Panc1 (cell line): ENCODE measurements around the gene PLD3. TPM values are rescaled to one million over a fixed set of nuclear protein-coding genes. Genes with fewer than 3 reads are reported as not detected.

Source experiments
- ATAC-seq: fragments of 200-7000 bp; cut with Tn5 transposase; 2 replicates; pipeline ENCODE4 v1.9.1; 2020; ENCODE audit warnings: mild to moderate bottlenecking, moderate library complexity
- BruUV-seq: library from RNA; stranded (reverse); fragments of 400-500 nt; replicated peaks from 2 replicates; lab custom pipeline; 2021; lab: Mats Ljungman, UMichigan
- CTCF ChIA-PET: fragments of 300-600 bp; sonication (Branson Sonifier 250); formaldehyde crosslinking; loops from one replicate; lab custom pipeline; 2022; ENCODE audit warnings: antibody characterized with exemption; lab: Charles Lee
- POLR2A ChIA-PET: fragments of 300-600 bp; sonication (Branson Sonifier 250); formaldehyde crosslinking; loops from one replicate; lab custom pipeline; 2022; ENCODE audit warnings: antibody characterized with exemption; lab: Charles Lee
- DNase-seq: peaks from one replicate; pipeline ENCODE4 v3.0.0-alpha.2; 2010; ENCODE audit warnings: low read depth, low spot score
- H3K27ac ChIP-seq: 2 replicates; pipeline ENCODE4 v1.5.1; 2011; ENCODE audit warnings: mild to moderate bottlenecking, low read length, inconsistent platforms
- H3K27me3 ChIP-seq: fragments of 200-500 bp; sonication (Bioruptor generic); 2 replicates; pipeline ENCODE4 v1.6.0; 2014; ENCODE audit warnings: low read length, inconsistent platforms; ENCODE audit not compliant: control insufficient read depth, insufficient read depth
- H3K36me3 ChIP-seq: fragments of 200-500 bp; sonication (Bioruptor generic); 2 replicates; pipeline ENCODE4 v1.5.1; 2014; ENCODE audit warnings: inconsistent platforms, mild to moderate bottlenecking, low read length, moderate library complexity; ENCODE audit not compliant: control insufficient read depth, insufficient read depth
- H3K4me1 ChIP-seq: 2 replicates; pipeline ENCODE4 v1.5.1; 2011; ENCODE audit warnings: inconsistent platforms, mild to moderate bottlenecking, low read length, moderate library complexity; ENCODE audit not compliant: control insufficient read depth, insufficient read depth
- H3K4me3 ChIP-seq, 2 experiments: 2 replicates each; pipeline ENCODE4 v1.5.1; 2011 to 2012; ENCODE audit warnings: low read depth in 2 of 2, low read length in 2 of 2, mild to moderate bottlenecking in 2 of 2, inconsistent platforms in 1 of 2, moderate library complexity in 1 of 2
- H3K9me3 ChIP-seq: fragments of 200-500 bp; sonication (Bioruptor generic); 2 replicates; pipeline ENCODE4 v1.5.1; 2014; ENCODE audit warnings: low read depth, mild to moderate bottlenecking, inconsistent platforms, low read length, moderate library complexity; ENCODE audit not compliant: control insufficient read depth, insufficient read depth
- CTCF ChIP-seq: fragments of 450-650 bp; IDR thresholded peaks from 2 replicates; pipeline ENCODE4 v1.5.1; 2017; ENCODE audit warnings: mild to moderate bottlenecking
- POLR2AphosphoS5 ChIP-seq: IDR thresholded peaks from 2 replicates; pipeline ENCODE4 v1.6.1; 2012; ENCODE audit warnings: mild to moderate bottlenecking, low read depth, low read length, moderate library complexity
- SIN3A ChIP-seq: IDR thresholded peaks from 2 replicates; pipeline ENCODE4 v1.6.1; 2012; ENCODE audit warnings: low read depth, mild to moderate bottlenecking, low read length, moderate library complexity, borderline replicate concordance; ENCODE audit not compliant: insufficient read depth
- TCF7L2 ChIP-seq: IDR thresholded peaks from 2 replicates; pipeline ENCODE4 v1.6.1; 2011; ENCODE audit warnings: mild to moderate bottlenecking, low read depth, low read length, inconsistent platforms
- in situ Hi-C: cut with HindIII; loops from 2 replicates; pipeline ENCODE4 v1.10.0; 2016; ENCODE audit warnings: low sequenced_read_pairs, low pct_unique_long_range_greater_than_20kb
- intact Hi-C: fragments of 100-400 bp; cut with micrococcal nuclease; formaldehyde crosslinking; loops from one replicate; pipeline ENCODE4 v1.10.0; 2022; ENCODE audit not compliant: unreplicated experiment
- total RNA-seq: library from RNA; stranded (reverse); gene quantifications from one replicate; pipeline ENCODE4 v1.2.1, GENCODE V29; 2021; ENCODE audit not compliant: unreplicated experiment
- TF ChIP-seq, protein P1 (sequence below), 2 experiments: IDR thresholded peaks; 2 replicates each; pipeline ENCODE4 v1.6.1; 2011 to 2012; ENCODE audit warnings: low read depth in 2 of 2, control low read depth in 1 of 2, low read length in 1 of 2, mild to moderate bottlenecking in 1 of 2, moderate library complexity in 1 of 2; ENCODE audit not compliant: insufficient read depth in 1 of 2

Gene PLD3
- total RNA-seq, 1 experiment from 2014 or later = 81.8 TPM

DNA sequence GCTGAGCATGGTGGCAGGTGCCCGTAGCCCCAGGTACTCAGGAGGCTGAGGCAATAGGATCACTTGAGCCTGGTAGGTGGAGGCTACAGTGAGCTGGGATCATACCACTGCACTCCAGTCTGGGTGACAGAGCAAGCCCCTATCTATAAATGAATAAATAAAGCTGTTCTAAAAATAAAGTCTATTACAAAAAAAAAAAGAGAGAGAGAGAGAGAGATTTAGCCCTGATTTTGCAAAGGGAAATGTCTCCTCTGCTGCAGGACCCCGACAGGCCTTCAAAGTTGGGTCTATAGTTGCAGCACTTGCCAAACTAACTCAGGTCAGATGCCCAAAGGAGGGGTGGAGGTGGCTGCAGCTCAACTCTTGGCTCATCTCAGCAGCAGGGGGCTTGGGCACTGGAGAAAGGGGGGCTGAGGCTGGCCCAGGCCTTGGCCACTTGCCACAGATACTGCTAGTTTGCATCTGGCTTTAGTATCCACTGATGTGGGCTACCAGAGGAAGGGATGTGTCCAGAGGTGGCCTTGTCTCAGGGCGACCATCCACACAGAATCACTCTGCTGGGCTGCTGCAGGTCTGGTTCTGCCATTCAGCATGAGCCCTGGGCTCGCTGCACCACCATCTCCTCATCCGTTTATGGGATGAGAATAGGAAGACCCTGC lies 32.6 kb upstream of the PLD3 start:
- TF ChIP-seq CTCF (no peak), POLR2AphosphoS5 (no peak), TCF7L2 (no peak), SIN3A (no peak)
- TF ChIP-seq, protein P1, sequence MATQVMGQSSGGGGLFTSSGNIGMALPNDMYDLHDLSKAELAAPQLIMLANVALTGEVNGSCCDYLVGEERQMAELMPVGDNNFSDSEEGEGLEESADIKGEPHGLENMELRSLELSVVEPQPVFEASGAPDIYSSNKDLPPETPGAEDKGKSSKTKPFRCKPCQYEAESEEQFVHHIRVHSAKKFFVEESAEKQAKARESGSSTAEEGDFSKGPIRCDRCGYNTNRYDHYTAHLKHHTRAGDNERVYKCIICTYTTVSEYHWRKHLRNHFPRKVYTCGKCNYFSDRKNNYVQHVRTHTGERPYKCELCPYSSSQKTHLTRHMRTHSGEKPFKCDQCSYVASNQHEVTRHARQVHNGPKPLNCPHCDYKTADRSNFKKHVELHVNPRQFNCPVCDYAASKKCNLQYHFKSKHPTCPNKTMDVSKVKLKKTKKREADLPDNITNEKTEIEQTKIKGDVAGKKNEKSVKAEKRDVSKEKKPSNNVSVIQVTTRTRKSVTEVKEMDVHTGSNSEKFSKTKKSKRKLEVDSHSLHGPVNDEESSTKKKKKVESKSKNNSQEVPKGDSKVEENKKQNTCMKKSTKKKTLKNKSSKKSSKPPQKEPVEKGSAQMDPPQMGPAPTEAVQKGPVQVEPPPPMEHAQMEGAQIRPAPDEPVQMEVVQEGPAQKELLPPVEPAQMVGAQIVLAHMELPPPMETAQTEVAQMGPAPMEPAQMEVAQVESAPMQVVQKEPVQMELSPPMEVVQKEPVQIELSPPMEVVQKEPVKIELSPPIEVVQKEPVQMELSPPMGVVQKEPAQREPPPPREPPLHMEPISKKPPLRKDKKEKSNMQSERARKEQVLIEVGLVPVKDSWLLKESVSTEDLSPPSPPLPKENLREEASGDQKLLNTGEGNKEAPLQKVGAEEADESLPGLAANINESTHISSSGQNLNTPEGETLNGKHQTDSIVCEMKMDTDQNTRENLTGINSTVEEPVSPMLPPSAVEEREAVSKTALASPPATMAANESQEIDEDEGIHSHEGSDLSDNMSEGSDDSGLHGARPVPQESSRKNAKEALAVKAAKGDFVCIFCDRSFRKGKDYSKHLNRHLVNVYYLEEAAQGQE (IDR thresholded peaks at IDR 0.05; ENCODE audit: insufficient read depth in 1 of 2, low read depth in 2 of 2, low read length in 1 of 2) = no peak
- CTCF ChIA-PET = interaction anchor here (0.5 to 5.3 kb wide), 6 partner anchors 8 to 110 kb away, joined by 4 to 128 read pairs (median 5); no protein-coding TSS in a partner anchor
- TSS peak; percentile 48 for BruUV-seq

GRCh38 chr19:40317338-40317737 lies 31.2 kb upstream of the PLD3 start:
- intact Hi-C loops = no loop called here
- no peak overlapping the region for H3K4me3 ChIP-seq
- CTCF ChIA-PET = interaction anchor here (0.6 to 5.3 kb wide), 6 partner anchors 8 to 1668 kb away, joined by 3 to 128 read pairs (median 4); no protein-coding TSS in a partner anchor
- H3K9me3 ChIP-seq = no peaks in the 10 kb centered on the region
- no peak overlapping the region for H3K27ac ChIP-seq
- no TSS peak for BruUV-seq
- in situ Hi-C loops = no loop called here
- ATAC-seq (no peak), DNase-seq (no peak)
- H3K27me3 ChIP-seq = peaks cover 9% of the 10 kb centered on the region; the same call in 1 of the 2 replicates
- no peak for TF ChIP-seq TCF7L2
- no peak for TF ChIP-seq CTCF
- no peak for TF ChIP-seq POLR2AphosphoS5
- TF ChIP-seq, protein P1 (IDR thresholded peaks at IDR 0.05; ENCODE audit: insufficient read depth in 1 of 2, low read depth in 2 of 2, low read length in 1 of 2) = no peak
- TF ChIP-seq SIN3A = no peak
- no peaks in the 10 kb centered on the region for H3K4me1 ChIP-seq
- no peaks in the 10 kb centered on the region for H3K36me3 ChIP-seq
- POLR2A ChIA-PET = interaction anchor here (0.5 to 1.3 kb wide), 11 partner anchors 9 to 1060 kb away, joined by 3 to 6 read pairs (median 5); no protein-coding TSS in a partner anchor

More for the DNA sequence above, 32.6 kb upstream of the PLD3 start:
- POLR2A ChIA-PET = interaction anchor here (0.5 to 1.3 kb wide), 9 partner anchors 11 to 446 kb away, joined by 3 to 10 read pairs (median 6); partner anchors contain the start of genes C19orf47 and PLD3
- in situ Hi-C loops = no loop called here
- intact Hi-C loops = no loop called here
- H3K27me3 ChIP-seq = peaks cover 9% of the 10 kb centered on the region; the same call in 1 of the 2 replicates
- H3K4me1 ChIP-seq = no peaks in the 10 kb centered on the region
- no peaks in the 10 kb centered on the region for H3K36me3 ChIP-seq
- ATAC-seq (peak; percentile 12), DNase-seq (no peak)
- H3K4me3 ChIP-seq = no peak overlapping the region
- no peaks in the 10 kb centered on the region for H3K9me3 ChIP-seq
- no peak overlapping the region for H3K27ac ChIP-seq
